IPS-NIHi11 (cell line): Measurements from ENCODE around the gene NDUFS3.

Experiments used
- DNase-seq: peaks from one replicate; pipeline ENCODE4 v3.0.0; 2012; ENCODE audit warnings: mixed read lengths, low spot score

The NDUFS3 gene

GRCh38 chr11:47591764-47592163, 12.9 kb downstream of the NDUFS3 start:
- DNase-seq: no peak

- no peak for DNase-seq
Observed at GRCh38 chr11:47592251-47592650, 13.4 kb downstream of the NDUFS3 start.

GRCh38 chr11:47592970-47593369, 14.1 kb downstream of the NDUFS3 start:
- DNase-seq: no peak

GRCh38 chr11:47593492-47593933, 14.6 kb downstream of the NDUFS3 start:
- DNase-seq: no peak

- DNase-seq: peak; percentile 73
Observed at GRCh38 chr11:47593934-47594855, 15.3 kb downstream of the NDUFS3 start, which contains the start of gene C1QTNF4. C1QTNF4 (minus strand) TSS chr11:47594411; CDS start chr11:47590810, 3,601 bp downstream.

- no peak for DNase-seq
Observed at GRCh38 chr11:47595029-47595428, 16.2 kb downstream of the NDUFS3 start.

- no peak for DNase-seq
Observed at GRCh38 chr11:47595967-47596366, 17.1 kb downstream of the NDUFS3 start.

- no peak for DNase-seq
Observed at GRCh38 chr11:47599902-47600301, 21.0 kb downstream of the NDUFS3 start.

- no peak for DNase-seq
Observed at GRCh38 chr11:47603295-47603694, 24.4 kb downstream of the NDUFS3 start.

- DNase-seq: no peak
Observed at GRCh38 chr11:47605921-47606320, 27.0 kb downstream of the NDUFS3 start.

GRCh38 chr11:47606731-47607130, 27.9 kb downstream of the NDUFS3 start:
- no peak for DNase-seq

GRCh38 chr11:47607380-47607779, 28.5 kb downstream of the NDUFS3 start:
- DNase-seq: no peak

- DNase-seq: no peak
Observed at GRCh38 chr11:47609675-47610074, 30.8 kb downstream of the NDUFS3 start.

GRCh38 chr11:47611348-47611794, 32.5 kb downstream of the NDUFS3 start:
- DNase-seq: no peak

GRCh38 chr11:47615249-47615648, 36.4 kb downstream of the NDUFS3 start:
- DNase-seq: no peak

GRCh38 chr11:47616726-47617416, 38.0 kb downstream of the NDUFS3 start:
- DNase-seq: peak; percentile 66

GRCh38 chr11:47617417-47617809, 38.5 kb downstream of the NDUFS3 start:
- no peak for DNase-seq

GRCh38 chr11:47620836-47621378, 42.0 kb downstream of the NDUFS3 start:
- DNase-seq: no peak

- DNase-seq: no peak
Observed at GRCh38 chr11:47626234-47626633, 47.4 kb downstream of the NDUFS3 start.

- no peak for DNase-seq
Observed at GRCh38 chr11:47628026-47628425, 49.2 kb downstream of the NDUFS3 start.

- no peak for DNase-seq
Observed at GRCh38 chr11:47631473-47631872, 52.6 kb downstream of the NDUFS3 start.
